A673 (cell line): Measurements from ENCODE around the gene MFRP. TPM values are rescaled to one million over a fixed set of nuclear protein-coding genes. Genes with fewer than 3 reads are reported as not detected.

ENCODE experiments used
- BruUV-seq: library from RNA; stranded (reverse); fragments of 400-500 nt; replicated peaks from 2 replicates; lab custom pipeline; 2021; lab: Mats Ljungman, UMichigan
- CTCF ChIA-PET: fragments of 300-600 bp; sonication (Branson Sonifier 250); formaldehyde crosslinking; loops from one replicate; lab custom pipeline; 2022; ENCODE audit warnings: antibody characterized with exemption; lab: Charles Lee
- POLR2A ChIA-PET: fragments of 300-600 bp; sonication (Branson Sonifier 250); formaldehyde crosslinking; loops from one replicate; lab custom pipeline; 2022; ENCODE audit warnings: antibody characterized with exemption; ENCODE audit not compliant: low non-redundant PET; lab: Charles Lee
- DNase-seq: peaks from one replicate; pipeline ENCODE4 v3.0.0-alpha.2; 2015; ENCODE audit warnings: low spot score
- H3K27ac ChIP-seq: fragments of 200-600 bp; sonication (generic); 2 replicates; pipeline ENCODE4 v1.5.1; 2016; ENCODE audit warnings: mixed run types, low read depth, mild to moderate bottlenecking, mixed read lengths, antibody characterized with exemption, low read length; ENCODE audit not compliant: poor library complexity, severe bottlenecking
- H3K27me3 ChIP-seq: fragments of 200-600 bp; sonication (generic); replicated peaks from 2 replicates; pipeline ENCODE4 v1.6.1; 2017; ENCODE audit warnings: mixed run types, low read depth, mild to moderate bottlenecking, mixed read lengths, antibody characterized with exemption, low read length; ENCODE audit not compliant: insufficient read depth, poor library complexity
- H3K36me3 ChIP-seq: fragments of 200-600 bp; sonication (generic); 2 replicates; pipeline ENCODE4 v1.6.1; 2016; ENCODE audit warnings: mixed run types, mild to moderate bottlenecking, mixed read lengths, antibody characterized with exemption, low read length; ENCODE audit not compliant: insufficient read depth, poor library complexity, severe bottlenecking
- H3K4me1 ChIP-seq: fragments of 200-600 bp; sonication (generic); 2 replicates; pipeline ENCODE4 v1.6.1; 2017; ENCODE audit warnings: mixed run types, mild to moderate bottlenecking, mixed read lengths, antibody characterized with exemption, low read length; ENCODE audit not compliant: insufficient read depth, poor library complexity, severe bottlenecking
- H3K4me3 ChIP-seq: fragments of 200-600 bp; sonication (generic); 2 replicates; pipeline ENCODE4 v1.5.1; 2016; ENCODE audit warnings: low read depth, mixed run types, mild to moderate bottlenecking, mixed read lengths, low read length; ENCODE audit not compliant: poor library complexity, severe bottlenecking
- H3K9me3 ChIP-seq: fragments of 200-600 bp; sonication (generic); 2 replicates; pipeline ENCODE4 v1.6.1; 2016; ENCODE audit warnings: mixed run types, low read depth, mild to moderate bottlenecking, mixed read lengths, antibody characterized with exemption, low read length; ENCODE audit not compliant: poor library complexity, severe bottlenecking
- CTCF ChIP-seq: fragments of 300-800, 200-600 bp; sonication (generic); conservative IDR thresholded peaks from 2 replicates; pipeline ENCODE4 v1.5.1; 2017; ENCODE audit warnings: low read depth, mild to moderate bottlenecking, antibody characterized with exemption, low read length, moderate library complexity, mixed read lengths
- EZH2 ChIP-seq: fragments of 200-600 bp; sonication (generic); IDR thresholded peaks from 2 replicates; pipeline ENCODE4 v1.6.1; 2017; ENCODE audit warnings: borderline replicate concordance, low read depth, mild to moderate bottlenecking, mixed read lengths, antibody characterized with exemption, low read length; ENCODE audit not compliant: poor library complexity, severe bottlenecking
- intact Hi-C: fragments of 100-400 bp; cut with micrococcal nuclease; formaldehyde crosslinking; loops from one replicate; pipeline ENCODE4 v1.10.0; 2022; ENCODE audit not compliant: unreplicated experiment
- total RNA-seq: library from RNA; stranded (reverse); gene quantifications from 2 replicates; pipeline ENCODE4 v1.2.3, GENCODE V29; 2021

MFRP gene
- total RNA-seq, 1 experiment from 2014 or later, result not detected

GRCh38 chr11:119376197-119376847, 29.8 kb upstream of the MFRP start:
- Histone ChIP-seq H3K9me3 (no peaks in the 10 kb centered on the region), H3K4me3 (no peak overlapping the region), H3K27me3 (no peaks in the 10 kb centered on the region), H3K27ac (no peak overlapping the region), H3K36me3 (no peaks in the 10 kb centered on the region), H3K4me1 (peaks cover 15% of the 10 kb centered on the region)
- no peak for TF ChIP-seq EZH2
- BruUV-seq, result no TSS peak
- ChIA-PET POLR2A (no interaction called here), CTCF (interaction anchor here (0.6 to 2.0 kb wide), 3 partner anchors 28 to 99 kb away, joined by 4 to 7 read pairs (median 6); no protein-coding TSS in a partner anchor)
- no peak for DNase-seq
- intact Hi-C loops, result no loop called here

GRCh38 chr11:119375337-119376196, 29.1 kb upstream of the MFRP start:
- H3K4me3 ChIP-seq, result no peak overlapping the region
- intact Hi-C loops, result loop anchor here (2.0 kb wide), 1 partner anchor 19 kb away; no protein-coding TSS in a partner anchor
- H3K27ac ChIP-seq, result no peak overlapping the region
- H3K4me1 ChIP-seq, result peaks cover 17% of the 10 kb centered on the region
- no peaks in the 10 kb centered on the region for H3K27me3 ChIP-seq
- no peak for TF ChIP-seq EZH2
- TF ChIP-seq CTCF, result no peak
- DNase-seq, result no peak
- CTCF ChIA-PET, result interaction anchor here (0.5 to 2.0 kb wide), 4 partner anchors 27 to 99 kb away, joined by 4 to 7 read pairs (median 5); no protein-coding TSS in a partner anchor
- no peaks in the 10 kb centered on the region for H3K9me3 ChIP-seq
- POLR2A ChIA-PET, result no interaction called here
- no peaks in the 10 kb centered on the region for H3K36me3 ChIP-seq
- no TSS peak for BruUV-seq

GRCh38 chr11:119374632-119375336, 28.3 kb upstream of the MFRP start:
- intact Hi-C loops, result loop anchor here (2.0 kb wide), 1 partner anchor 18 kb away; no protein-coding TSS in a partner anchor
- Histone ChIP-seq H3K27ac (no peak overlapping the region), H3K4me1 (peaks cover 14% of the 10 kb centered on the region), H3K36me3 (no peaks in the 10 kb centered on the region), H3K9me3 (no peaks in the 10 kb centered on the region), H3K27me3 (no peaks in the 10 kb centered on the region), H3K4me3 (no peak overlapping the region)
- BruUV-seq, result no TSS peak
- TF ChIP-seq EZH2, result no peak
- no peak for DNase-seq
- POLR2A ChIA-PET, result no interaction called here
- CTCF ChIA-PET, result interaction anchor here (0.8 to 3.5 kb wide), 5 partner anchors 19 to 48 kb away, joined by 3 to 34 read pairs (median 3); partner anchors contain the start of gene THY1
